Measurements from ENCODE around the gene SLC22A4.

- TF ChIP-seq EP300 (IDR thresholded peaks at IDR 0.05) (peak in 1 of 2 donors; percentile 74), POLR2A (IDR thresholded peaks at IDR 0.05) (no peak)
- TF ChIP-seq, protein P1, sequence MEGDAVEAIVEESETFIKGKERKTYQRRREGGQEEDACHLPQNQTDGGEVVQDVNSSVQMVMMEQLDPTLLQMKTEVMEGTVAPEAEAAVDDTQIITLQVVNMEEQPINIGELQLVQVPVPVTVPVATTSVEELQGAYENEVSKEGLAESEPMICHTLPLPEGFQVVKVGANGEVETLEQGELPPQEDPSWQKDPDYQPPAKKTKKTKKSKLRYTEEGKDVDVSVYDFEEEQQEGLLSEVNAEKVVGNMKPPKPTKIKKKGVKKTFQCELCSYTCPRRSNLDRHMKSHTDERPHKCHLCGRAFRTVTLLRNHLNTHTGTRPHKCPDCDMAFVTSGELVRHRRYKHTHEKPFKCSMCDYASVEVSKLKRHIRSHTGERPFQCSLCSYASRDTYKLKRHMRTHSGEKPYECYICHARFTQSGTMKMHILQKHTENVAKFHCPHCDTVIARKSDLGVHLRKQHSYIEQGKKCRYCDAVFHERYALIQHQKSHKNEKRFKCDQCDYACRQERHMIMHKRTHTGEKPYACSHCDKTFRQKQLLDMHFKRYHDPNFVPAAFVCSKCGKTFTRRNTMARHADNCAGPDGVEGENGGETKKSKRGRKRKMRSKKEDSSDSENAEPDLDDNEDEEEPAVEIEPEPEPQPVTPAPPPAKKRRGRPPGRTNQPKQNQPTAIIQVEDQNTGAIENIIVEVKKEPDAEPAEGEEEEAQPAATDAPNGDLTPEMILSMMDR (IDR thresholded peaks at IDR 0.05) = no peak
Measured at GRCh38 chr5:132363431-132364112, 69.4 kb downstream of the SLC22A4 start.
